HG02588 (cell line): Measurements from ENCODE around the gene AMN1.
"Not testable (repeated sequence)": the region's sequence is repeated elsewhere in the genome, so short reads cannot be mapped to it uniquely, and the experiment has no call there.

ENCODE experiments used
- ATAC-seq: cut with Tn5 transposase; IDR thresholded peaks from one replicate; pipeline ENCODE4 v1.9.1; 2021; ENCODE audit warnings: mild to moderate bottlenecking, moderate library complexity; ENCODE audit not compliant: unreplicated experiment

Gene AMN1

DNA sequence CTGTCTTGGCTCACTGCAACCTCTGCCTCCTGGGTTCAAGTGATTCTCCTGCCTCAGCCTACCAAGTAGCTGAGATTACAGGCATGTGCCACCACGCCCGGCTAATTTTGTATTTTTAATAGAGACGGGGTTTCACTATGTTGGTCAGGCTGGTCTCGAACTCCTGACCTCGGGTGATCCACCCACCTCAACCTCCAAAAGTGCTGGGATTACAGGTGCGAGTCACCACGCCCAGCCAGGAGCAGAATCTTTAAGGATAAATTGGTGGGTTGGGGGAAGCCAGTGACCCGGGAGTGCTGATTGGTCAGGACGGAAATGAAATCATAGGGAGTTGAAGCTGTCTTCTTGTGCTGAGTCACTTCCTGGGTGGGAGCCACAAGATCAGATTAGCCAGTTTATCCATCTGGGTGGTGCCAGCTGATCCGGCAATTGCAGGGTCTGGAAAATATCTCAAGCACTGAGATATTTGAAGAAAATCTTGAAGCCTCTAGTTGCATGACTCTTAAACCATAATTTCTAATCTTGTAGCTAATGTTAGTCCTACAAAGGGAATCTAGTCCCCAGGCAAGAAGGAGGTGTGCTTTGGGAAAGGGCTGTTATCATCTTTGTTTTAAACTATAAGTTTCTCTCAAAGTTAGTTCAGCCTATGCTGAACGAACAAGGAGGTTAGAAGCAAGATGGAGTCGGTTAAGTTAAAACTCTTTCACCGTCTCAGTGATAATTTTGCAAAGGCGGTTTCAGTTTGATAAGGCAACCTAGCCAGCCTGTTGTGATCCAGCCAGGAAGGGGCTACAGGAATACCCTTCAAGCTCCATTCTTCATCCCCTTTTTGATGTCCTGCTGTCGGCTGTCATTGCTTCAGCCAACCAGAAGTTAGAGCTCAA is 5.0 kb upstream of the AMN1 start:
- not testable (repeated sequence) for ATAC-seq

DNA sequence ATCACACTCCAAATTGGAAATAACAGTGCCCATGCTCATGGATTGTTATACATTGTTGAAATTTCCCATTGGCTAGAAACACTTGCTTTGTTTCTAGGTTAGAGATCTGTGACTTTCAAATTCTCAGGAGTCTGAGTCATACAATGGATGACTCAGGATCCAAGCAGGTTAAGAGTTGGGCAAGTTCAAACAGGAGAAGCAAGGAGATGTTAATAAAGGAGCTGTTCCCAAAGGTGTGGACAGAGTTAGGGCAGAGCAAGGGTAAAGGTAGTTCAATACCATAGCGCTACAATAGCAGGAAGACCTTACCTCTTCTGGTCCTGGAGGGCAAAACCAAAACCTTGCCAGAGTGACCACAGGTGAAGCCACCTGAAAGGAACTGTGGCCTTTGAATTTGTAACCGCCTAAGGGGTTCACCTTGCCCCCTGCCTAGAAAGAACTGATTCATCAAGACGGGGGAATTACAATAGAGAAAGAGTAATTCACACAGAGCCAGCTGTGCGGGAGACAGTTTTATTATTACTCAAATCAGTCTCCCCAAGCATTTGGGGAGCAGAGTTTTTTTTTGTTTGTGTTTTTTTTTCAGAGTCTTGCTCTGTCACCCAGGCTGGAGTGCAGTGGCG is 4.2 kb upstream of the AMN1 start:
- no peak for ATAC-seq

DNA sequence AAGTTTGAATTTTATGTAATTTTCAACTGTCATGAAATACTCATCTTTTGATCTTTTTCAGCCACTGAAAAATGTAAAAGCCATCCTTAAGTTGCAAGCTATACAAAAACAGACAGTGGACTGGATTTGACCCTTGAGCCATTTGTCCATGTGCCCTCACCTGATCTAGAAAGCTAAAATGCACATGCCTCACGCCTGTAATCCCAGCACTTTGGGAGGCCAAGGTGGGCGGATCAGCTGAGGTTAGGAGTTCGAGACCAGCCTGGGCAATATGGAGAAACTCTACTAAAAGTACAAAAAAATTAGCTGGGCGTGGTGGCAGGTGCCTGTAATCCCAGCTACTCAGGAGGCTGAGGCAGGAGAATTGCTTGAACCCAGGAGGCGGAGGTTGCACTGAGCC is 2.4 kb upstream of the AMN1 start:
- ATAC-seq = not testable (repeated sequence)

GRCh38 chr12:31729705-31730104 is 884 bp upstream of the AMN1 start:
- no peak for ATAC-seq

GRCh38 chr12:31728289-31728916 is 418 bp downstream of the AMN1 start:
- ATAC-seq = no peak

DNA sequence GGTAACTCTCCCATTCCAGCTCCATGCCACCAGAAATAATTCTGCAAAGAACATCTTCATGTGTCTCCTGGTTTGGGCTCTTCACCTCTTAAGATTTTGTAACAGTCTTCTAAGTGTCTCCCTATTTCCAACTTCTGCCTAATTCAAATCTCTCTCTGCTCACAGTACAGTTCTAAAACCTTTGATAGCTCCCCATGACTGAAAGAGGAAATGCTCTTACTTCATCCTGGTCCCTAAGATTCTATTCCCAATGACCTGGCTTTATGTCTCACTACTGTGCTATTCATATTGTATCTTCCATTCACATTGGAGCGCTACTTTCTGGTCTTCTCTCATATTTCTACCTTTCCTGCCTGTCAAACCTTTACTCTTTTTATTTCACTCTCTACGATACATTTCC is 1.6 kb downstream of the AMN1 start:
- ATAC-seq = no peak

DNA sequence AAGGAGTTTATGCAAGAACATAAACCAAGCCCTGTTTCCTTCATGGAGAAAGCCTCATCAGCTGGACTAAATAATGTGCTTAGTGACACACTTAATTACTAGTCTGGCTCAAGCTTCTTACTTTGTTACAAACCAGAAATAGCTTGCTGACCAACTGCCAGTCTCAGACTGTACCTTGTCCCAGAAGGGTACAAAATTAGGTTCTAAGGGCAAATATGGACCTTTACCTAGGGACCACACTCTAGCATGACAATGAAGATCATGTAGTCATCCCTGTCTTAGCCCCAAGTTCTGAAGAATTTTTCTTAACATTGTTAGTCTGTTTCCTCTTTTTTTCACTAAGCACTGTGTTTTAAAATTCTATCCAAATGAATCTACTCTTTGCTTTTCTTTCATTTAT is 2.2 kb downstream of the AMN1 start:
- no peak for ATAC-seq

DNA sequence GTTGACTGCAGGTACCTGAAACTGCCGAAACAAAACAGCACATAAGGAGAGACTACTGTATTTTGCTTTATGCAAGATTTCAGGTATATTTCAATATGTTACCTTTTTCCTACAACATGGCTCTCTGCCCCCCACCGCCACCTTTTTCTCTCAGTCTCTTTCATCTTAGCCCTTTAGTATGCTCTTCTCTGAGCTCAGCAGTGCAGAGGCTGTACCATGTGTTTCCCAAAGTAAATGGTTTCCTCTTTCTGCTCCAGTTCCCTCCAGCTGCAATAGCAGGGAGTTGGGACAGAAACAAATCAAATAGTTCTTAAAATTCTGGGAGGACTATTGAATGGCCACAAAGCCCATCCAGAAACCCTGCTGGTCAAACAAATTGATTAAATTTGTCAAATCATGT is 4.3 kb downstream of the AMN1 start:
- ATAC-seq = no peak

DNA sequence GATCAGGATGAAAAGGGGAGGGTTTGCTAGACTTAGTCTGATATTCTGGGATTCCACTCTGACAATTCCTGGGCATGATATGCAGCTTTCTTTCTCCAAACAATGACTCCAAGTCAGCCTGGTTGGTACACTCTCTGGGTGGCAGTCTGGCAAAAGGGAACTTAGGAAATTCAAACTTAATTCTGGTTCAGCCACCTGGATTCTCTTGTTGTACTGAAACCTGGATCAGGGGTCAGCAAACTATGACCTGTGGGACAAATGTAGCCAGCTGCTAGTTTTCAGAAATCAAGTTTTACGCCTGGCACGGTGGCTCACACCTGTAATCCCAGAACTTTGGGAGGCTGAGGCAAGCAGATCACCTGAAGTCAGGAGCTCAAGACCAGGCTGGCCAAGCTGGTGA is 6.2 kb downstream of the AMN1 start:
- ATAC-seq = no peak

DNA sequence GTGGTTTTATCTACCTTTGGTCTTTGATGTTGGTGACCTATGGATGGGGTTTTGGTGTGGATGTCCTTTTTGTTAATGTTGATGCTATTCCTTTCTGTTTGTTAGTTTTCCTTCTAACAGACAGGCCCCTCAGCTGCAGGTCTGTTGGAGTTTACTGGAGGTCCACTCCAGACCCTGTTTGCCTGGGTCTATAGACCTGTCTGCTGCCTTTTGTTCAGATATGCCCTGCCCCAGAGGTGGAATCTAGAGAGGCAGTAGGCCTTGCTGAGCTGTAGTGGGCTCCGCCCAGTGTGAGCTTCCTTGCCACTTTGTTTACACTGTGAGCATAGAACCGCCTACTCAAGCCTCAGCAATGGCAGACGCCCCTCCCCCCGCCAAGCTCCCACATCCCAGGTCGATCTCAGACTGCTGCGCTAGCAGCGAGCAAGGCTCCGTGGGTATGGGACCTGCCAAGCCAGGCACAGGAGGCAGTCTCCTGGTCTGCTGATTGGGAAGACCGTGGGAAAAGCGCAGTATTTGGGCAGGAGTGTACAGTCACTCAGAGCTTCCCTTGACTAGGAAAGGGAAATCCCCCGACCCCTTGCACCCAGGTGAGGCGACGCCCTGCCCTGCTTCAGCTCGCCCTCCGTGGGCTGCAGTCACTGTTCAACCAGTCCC is 10.2 kb downstream of the AMN1 start:
- not testable (repeated sequence) for ATAC-seq

- not testable (repeated sequence) for ATAC-seq
Observed at GRCh38 chr12:31716998-31717397, 11.8 kb downstream of the AMN1 start.

GRCh38 chr12:31715283-31715825 is 13.5 kb downstream of the AMN1 start:
- ATAC-seq = peak; percentile 64

- ATAC-seq = peak; percentile 27
Observed at GRCh38 chr12:31714406-31715271, 14.2 kb downstream of the AMN1 start.

DNA sequence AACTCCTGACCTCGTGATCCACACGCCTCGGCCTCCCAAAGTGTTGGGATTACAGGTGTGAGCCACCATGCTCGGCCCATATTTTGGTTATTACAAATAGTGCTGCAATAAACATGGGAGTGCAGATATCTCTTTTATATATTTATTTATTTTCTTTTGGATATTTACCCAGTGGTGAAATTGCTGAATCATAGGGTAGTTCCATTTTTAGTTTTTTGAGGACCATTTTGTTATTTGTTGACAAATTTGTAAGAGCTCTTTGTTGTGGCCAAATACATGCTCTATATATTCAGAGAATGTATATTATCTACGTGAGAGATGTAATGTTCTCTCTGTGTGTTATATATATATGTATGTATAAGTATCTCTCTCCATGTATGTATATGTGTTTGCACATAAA is 15.9 kb downstream of the AMN1 start:
- ATAC-seq = no peak

GRCh38 chr12:31710021-31710818 is 18.6 kb downstream of the AMN1 start:
- no peak for ATAC-seq

GRCh38 chr12:31708118-31708517 is 20.7 kb downstream of the AMN1 start:
- ATAC-seq = not testable (repeated sequence)

- ATAC-seq = no peak
Observed at GRCh38 chr12:31705621-31706020, 23.2 kb downstream of the AMN1 start.

DNA sequence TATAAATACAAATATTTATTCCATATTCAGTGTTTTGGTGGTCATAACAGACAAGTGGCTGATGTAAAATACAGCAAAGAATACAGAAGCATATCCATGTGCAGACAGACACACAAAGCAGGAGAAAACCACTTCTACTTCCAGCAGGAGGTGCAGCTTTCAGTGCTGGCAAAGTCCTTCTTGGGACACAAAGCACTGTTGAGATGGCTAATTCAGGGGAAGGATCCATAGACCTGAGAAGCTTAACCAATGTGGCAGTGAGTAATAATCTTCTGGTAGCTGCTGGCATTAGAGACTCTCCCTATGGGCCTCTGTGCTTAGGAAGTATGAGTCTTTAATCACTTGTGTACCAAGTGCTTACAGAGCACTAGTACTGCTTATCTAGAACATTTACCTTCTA is 26.8 kb downstream of the AMN1 start:
- ATAC-seq = no peak

- not testable (repeated sequence) for ATAC-seq
Observed at GRCh38 chr12:31689921-31690320, 38.9 kb downstream of the AMN1 start.
